ENCODE results near the gene DECR2.

DECR2 gene

DNA sequence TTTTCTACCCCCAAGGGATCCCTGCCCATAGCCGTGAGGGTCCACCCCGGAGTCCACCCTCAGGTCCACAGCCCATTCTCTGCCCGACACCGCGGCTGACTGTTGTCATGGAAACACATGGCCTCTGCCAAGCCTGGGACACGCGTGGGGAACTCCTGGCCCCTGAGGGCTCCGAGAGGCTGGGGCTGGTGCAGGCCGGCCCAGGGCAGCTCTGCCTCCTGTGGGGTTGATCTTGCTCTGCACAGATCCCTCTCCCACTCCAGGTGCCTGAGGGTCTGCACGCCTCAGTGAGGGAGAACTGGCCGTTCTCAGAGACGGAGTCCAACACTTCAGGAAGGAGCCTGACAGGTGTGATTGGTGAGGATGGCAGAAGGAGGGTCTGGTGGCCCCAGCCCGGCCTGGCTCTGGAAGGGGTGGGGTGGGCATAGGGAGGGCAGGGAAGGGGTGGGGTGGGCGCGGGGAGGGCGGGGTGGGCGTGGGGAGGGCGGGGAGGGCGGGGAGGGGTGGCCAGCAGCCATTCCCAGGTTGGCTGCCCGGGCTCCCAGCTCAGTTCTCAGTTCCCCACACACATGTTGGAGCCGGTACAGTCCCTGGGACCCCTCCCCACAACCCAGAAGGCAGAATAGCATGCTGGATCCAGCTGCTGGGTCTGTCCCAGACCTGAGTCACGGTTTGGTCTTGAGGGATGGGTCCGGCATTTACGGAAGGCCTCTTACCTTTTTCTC lies 37.8 kb upstream of the DECR2 start:
- TF ChIP-seq, protein P1, sequence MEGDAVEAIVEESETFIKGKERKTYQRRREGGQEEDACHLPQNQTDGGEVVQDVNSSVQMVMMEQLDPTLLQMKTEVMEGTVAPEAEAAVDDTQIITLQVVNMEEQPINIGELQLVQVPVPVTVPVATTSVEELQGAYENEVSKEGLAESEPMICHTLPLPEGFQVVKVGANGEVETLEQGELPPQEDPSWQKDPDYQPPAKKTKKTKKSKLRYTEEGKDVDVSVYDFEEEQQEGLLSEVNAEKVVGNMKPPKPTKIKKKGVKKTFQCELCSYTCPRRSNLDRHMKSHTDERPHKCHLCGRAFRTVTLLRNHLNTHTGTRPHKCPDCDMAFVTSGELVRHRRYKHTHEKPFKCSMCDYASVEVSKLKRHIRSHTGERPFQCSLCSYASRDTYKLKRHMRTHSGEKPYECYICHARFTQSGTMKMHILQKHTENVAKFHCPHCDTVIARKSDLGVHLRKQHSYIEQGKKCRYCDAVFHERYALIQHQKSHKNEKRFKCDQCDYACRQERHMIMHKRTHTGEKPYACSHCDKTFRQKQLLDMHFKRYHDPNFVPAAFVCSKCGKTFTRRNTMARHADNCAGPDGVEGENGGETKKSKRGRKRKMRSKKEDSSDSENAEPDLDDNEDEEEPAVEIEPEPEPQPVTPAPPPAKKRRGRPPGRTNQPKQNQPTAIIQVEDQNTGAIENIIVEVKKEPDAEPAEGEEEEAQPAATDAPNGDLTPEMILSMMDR (conservative IDR thresholded peaks at IDR 0.05): no peak
- TF ChIP-seq ZFX (IDR thresholded peaks at IDR 0.05): no peak
- no peak overlapping the region for H3K27ac ChIP-seq

DNA sequence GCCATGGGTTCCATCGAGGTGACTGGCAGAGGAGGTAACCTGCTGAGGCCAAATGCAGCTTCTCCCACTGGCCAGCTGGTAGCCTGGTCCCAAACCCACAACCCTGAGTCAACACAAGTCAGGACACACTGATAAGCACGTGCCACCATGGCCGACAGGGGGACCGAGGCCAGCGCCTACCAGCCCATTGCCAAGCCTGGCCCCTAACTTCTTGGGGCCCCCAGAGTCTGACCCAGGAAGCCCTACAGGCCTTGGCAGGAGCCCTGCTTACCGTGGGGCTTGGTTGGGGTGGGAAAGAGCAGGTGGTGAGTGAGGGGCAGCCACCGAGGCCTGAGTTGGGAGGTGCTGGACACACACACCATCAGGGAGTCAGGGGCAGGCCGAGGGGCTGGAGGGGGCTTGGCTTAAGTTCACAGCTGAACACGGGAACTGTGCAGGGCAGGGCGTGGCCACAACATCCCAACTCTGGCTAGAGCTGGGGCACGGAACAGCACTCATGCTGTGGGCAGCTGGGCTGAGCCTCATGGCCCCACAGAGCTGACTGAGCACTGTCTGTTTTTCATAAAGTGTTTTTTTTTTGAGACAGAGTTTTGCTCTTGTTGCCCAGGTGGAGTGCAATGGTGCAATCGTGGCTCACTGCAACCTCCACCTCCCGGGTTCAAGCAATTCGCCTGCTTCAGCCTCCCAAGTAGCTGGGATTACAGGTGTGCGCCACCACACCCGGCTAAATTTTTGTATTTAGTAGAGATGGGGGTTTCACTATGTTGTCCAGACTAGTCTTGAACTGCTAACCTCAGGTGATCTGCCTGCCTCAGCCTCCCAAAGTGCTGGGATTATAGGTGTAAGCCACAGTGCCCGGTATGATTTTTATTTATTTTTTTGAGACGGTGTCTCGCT lies 36.8 kb upstream of the DECR2 start:
- no peak overlapping the region for H3K27ac ChIP-seq
- TF ChIP-seq, protein P1 (conservative IDR thresholded peaks at IDR 0.05): no peak
- no peak for TF ChIP-seq ZFX (IDR thresholded peaks at IDR 0.05)

DNA sequence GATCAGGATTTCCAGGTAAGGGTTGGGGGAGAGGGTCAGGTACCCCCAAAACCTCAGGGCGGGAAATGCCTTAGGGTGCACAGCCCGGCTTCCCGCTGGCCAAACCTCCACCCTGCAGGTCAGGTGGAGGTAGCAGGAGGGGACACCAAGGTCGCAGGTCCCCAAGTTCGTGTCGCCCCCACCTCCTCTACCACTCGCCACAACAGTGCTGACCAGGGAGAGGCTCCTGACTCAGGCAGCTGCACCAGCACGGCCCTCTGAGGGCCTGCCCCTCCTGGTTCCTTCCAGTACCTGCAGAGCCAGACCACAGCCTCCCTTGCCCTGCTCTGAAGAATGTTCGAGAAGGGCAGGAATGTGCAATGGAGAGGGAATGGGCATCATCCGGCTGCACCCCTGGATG lies 35.2 kb upstream of the DECR2 start:
- no peak overlapping the region for H3K27ac ChIP-seq
- TF ChIP-seq ZFX (IDR thresholded peaks at IDR 0.05): no peak
- TF ChIP-seq, protein P1 (conservative IDR thresholded peaks at IDR 0.05): no peak

DNA sequence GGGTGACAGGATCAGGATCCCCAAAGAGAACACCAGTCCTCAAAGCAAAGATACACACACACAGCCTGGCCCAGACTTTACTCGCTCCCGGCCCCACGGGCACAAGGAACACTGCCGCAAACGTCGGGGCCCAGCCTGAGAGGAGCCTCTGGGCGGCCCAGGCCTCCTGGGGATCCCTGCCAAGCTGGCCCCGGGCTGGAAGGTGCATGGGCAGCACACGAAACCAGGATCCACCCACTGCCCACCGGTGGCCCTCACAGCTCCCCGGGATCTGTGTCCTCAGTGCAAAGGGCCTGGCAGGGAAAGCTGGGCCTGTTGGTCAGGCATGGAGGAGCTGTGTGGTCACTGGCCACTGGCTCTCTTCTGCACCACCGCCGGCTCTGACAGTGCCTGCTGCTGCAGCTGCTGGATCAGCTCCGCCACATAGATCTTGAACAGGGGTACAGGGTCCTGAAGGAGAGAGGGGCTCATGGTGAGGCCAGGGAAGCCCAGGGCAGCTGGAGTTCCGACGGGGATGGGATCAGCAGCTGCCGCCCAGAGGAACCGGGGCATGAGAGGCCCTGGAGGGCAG lies 34.3 kb upstream of the DECR2 start:
- TF ChIP-seq, protein P1 (conservative IDR thresholded peaks at IDR 0.05): no peak
- TF ChIP-seq ZFX (IDR thresholded peaks at IDR 0.05): no peak
- no peak overlapping the region for H3K27ac ChIP-seq

DNA sequence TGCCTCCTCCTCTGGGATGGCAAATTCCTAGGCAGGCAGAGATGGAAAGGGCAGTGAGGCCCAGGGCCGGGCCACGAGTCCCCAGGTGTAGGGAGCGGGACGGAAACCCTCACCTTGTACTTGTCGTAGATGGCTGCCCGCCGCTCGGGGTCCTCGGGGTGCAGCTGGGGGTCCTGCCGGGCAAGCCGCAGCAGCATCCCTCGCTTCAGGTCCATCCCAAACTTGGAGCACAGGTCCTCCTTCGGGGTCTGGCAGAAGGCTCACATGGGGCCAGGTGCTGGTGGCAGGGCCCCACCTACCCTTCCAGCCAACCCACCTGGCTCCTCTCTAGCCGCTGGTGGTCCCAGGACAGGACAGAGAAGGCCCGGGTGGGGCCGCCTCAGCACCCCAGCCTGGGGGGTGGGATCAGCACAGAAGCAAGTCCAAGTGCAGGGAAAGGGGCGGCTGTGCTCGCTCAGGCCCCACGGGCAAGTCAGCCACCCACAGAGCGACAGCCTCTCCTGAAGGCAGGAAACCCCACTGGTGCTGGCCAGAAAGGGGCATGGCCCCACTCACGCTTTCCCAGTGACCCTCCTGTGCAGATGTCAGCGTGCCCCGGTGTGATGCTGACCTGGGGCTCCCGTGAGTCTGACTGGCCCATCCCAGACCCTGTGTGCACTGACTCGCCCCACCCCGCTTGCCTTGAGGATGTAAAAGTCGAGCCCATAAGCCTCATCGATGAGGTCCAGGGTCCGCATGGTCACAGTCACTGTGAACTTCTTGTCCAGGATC lies 33.1 kb upstream of the DECR2 start:
- no peak overlapping the region for H3K27ac ChIP-seq
- TF ChIP-seq, protein P1 (conservative IDR thresholded peaks at IDR 0.05): no peak
- TF ChIP-seq ZFX (IDR thresholded peaks at IDR 0.05): no peak

DNA sequence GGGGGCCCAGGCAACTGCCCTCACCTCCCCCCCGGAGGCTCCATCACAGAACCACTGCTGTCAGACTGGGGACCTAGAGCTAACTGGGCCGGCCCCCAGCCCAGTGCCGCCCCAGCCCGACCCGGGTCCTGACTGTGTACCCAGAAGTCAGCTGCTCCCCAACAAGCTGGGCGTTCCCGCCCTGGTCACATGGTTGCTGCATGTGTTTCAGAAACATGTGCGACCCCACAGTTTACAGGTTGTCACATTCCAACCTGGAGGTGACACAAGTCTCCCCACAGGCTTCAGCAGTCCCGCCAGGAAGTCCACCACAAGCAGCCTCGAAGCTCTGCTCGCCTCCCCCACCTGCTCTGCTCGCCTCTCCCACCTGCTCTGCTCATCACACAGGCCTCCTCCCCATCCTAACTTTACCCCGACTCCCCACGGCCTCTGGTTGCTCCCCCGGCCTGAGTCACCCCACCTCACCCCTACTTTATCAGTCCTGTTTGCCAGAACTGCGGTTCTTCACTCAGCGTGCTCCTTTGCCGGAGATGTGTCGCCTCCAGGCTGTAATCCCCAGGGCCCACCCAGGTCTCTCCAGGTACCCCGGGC lies 32.3 kb upstream of the DECR2 start:
- H3K27ac ChIP-seq: peak overlapping the region; percentile 5; the same call in 1 of the 2 replicates
- no peak for TF ChIP-seq ZFX (IDR thresholded peaks at IDR 0.05)
- TF ChIP-seq, protein P1 (conservative IDR thresholded peaks at IDR 0.05): no peak

Measured in C4-2B (cell line).